Fibroblast of villous mesenchyme (primary cell): ENCODE data around the gene ZNF132. TPM values are rescaled to one million over a fixed set of nuclear protein-coding genes. Genes with fewer than 3 reads are reported as not detected.

Source experiments
- DNase-seq: peaks from one replicate; pipeline ENCODE4 v3.0.0-alpha.2; 2010; ENCODE audit warnings: low read depth
- H3K4me3 ChIP-seq: 2 replicates; pipeline ENCODE4 v1.5.1; 2011; ENCODE audit warnings: low read depth, mild to moderate bottlenecking, low read length
- small RNA-seq: library from RNA; depleted of rRNA; stranded (forward); fragments of <200 nt; gene quantifications from one replicate; pipeline ENCODE3, GENCODE V24; 2012
- total RNA-seq: library from RNA; depleted of rRNA; stranded (reverse); fragments of >200 nt; gene quantifications from 2 replicates; pipeline ENCODE4 v1.2.3, GENCODE V29; 2012
- TF ChIP-seq, protein P1 (sequence below): IDR thresholded peaks from 2 replicates; pipeline ENCODE4 v1.5.1; 2012; ENCODE audit warnings: low read depth, mild to moderate bottlenecking, low read length; ENCODE audit not compliant: insufficient read depth

ZNF132 gene
- total RNA-seq, 1 donor = 11.7 TPM

DNA sequence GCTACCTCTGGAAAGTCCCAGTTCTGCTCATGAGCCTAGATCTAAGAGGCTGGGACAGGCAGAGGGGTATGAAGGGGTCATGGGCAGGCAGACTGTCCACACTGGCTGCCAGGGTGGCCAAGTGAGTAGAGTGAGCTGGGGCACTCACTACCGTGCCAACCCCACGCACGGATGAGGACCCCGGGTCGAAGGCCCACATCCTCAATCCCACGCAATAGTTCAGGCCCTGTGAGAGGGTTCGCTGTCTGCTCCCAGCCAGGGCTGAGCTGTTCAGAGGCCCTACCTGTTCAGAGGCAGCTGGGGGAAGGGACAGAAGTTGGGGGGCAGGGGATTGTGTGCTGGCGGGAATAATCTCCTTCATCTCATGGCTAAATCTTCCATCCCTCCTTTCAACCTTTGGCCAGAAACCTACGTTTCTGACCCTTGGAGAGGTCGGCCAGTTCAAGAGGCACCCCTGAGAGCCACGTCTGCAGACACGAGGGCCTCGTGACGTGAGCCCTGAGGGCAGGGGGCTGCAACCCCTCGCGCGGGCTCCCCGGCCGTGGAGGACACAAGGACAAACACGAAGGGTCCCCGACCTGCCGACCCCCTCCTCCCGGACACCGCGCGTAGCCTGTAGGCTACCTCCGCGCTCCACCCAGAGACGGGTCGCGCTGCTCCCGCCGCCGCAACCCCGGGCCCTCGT is 53.9 kb downstream of the ZNF132 start:
- H3K4me3 ChIP-seq = peak overlapping the region; percentile 84
- TF ChIP-seq, protein P1, sequence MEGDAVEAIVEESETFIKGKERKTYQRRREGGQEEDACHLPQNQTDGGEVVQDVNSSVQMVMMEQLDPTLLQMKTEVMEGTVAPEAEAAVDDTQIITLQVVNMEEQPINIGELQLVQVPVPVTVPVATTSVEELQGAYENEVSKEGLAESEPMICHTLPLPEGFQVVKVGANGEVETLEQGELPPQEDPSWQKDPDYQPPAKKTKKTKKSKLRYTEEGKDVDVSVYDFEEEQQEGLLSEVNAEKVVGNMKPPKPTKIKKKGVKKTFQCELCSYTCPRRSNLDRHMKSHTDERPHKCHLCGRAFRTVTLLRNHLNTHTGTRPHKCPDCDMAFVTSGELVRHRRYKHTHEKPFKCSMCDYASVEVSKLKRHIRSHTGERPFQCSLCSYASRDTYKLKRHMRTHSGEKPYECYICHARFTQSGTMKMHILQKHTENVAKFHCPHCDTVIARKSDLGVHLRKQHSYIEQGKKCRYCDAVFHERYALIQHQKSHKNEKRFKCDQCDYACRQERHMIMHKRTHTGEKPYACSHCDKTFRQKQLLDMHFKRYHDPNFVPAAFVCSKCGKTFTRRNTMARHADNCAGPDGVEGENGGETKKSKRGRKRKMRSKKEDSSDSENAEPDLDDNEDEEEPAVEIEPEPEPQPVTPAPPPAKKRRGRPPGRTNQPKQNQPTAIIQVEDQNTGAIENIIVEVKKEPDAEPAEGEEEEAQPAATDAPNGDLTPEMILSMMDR = no peak
- no peak for DNase-seq

DNA sequence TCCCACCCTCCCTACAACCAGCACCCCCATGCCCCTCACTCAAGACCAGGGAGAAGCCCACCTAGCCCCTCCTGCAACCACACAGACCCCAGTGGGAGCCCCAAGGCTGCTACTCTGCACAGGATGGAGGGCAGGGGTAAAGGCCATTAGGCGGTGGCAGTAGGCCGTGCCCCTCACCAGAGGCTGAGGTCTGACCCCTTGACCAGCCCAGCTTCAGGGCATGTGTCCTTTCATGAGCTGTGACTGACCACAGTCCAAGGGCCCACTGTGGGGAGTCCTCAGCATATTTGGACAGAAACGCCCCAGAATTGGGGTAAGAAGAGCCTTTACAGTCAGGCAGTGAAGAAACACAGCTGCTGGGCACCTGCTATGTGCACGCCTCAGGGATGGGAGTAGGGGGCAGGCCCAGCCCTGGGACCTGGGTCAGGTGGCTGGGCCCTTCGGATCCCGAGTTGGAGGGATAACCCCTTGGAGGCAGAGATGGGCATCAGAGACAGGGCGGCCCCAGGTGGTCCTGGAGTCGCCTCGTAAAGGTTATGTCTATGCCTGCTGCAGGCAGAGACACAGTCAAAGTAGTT is 54.6 kb downstream of the ZNF132 start:
- no peak for DNase-seq
- TF ChIP-seq, protein P1 = no peak
- H3K4me3 ChIP-seq = peak overlapping the region; percentile 84

DNA sequence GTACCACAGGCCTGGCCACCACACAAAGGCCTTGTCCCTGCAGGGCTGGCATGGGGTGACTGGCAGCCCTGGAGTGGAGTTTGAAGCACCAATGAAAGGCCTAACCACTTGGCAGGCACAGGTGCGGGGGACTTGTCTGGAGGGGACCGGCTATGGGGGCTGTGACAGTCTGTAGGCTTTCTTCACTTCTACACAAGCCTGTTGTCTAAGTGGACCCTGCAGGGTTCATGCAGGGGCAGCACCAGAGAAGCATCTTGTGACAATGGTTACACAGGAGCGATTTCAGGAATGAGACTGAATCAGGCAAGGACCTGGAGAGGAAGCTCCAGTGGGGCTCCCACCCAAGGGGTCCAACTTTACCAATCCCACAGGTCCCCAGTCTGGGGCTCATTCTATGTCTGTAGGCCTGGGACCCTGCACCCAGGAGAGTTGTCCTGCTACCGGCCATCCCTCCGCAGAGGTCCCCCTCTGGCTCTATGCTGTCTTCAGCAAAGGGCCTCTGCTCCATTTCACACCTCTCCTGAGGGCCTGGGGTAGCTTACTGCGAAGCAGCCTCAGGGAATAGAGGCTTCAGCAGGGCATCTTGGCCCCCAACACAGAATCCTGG is 56.9 kb downstream of the ZNF132 start:
- H3K4me3 ChIP-seq = no peak overlapping the region
- TF ChIP-seq, protein P1 = no peak
- DNase-seq = no peak

Small RNA genes lying within 50 kb of the gene (small RNA-seq; reads per million reads assigned to genes)
- not detected for gene MIR4754
- gene RNU6-1337P = not detected

Other genes starting within 250 kb of the ZNF132 start
- 26.7 and 47.5 TPM in 2 replicates for gene ZNF544, start 211.2 kb downstream of the ZNF132 start, total RNA-seq
- 6.4 and 9.5 TPM in 2 replicates for gene ZNF8, start 161.2 kb downstream of the ZNF132 start, total RNA-seq
- gene ERVK3-1, start 134.8 kb downstream of the ZNF132 start, total RNA-seq = 30.6 and 34.5 TPM in 2 replicates
- 2.6 and 3.0 TPM in 2 replicates for gene ZSCAN22, start 113.2 kb downstream of the ZNF132 start, total RNA-seq
- gene A1BG, start 86.7 kb downstream of the ZNF132 start, total RNA-seq = 1.3 TPM in 2 replicates
- gene ZNF497, start 77.4 kb downstream of the ZNF132 start, total RNA-seq = 0.32 and 0.86 TPM in 2 replicates
- 1.7 and 2.9 TPM in 2 replicates for gene ZNF837, start 59.1 kb downstream of the ZNF132 start, total RNA-seq
- gene RPS5, start 52.9 kb downstream of the ZNF132 start, total RNA-seq = 1,142 and 1,183 TPM in 2 replicates
- gene RNF225, start 44.5 kb downstream of the ZNF132 start, total RNA-seq = under 0.01 TPM in 1 of 2 replicates, not detected in the other
- 18.4 and 26.3 TPM in 2 replicates for gene ZNF584, start 31.5 kb downstream of the ZNF132 start, total RNA-seq
- 10.4 and 11.6 TPM in 2 replicates for gene ZNF324B, start 11.5 kb upstream of the ZNF132 start, total RNA-seq
- gene ZNF324, start 26.9 kb upstream of the ZNF132 start, total RNA-seq = 16.8 and 17.4 TPM in 2 replicates
- 7.3 and 8.7 TPM in 2 replicates for gene ZNF446, start 36.2 kb upstream of the ZNF132 start, total RNA-seq
- 3.0 and 4.5 TPM in 2 replicates for gene SLC27A5, start 71.8 kb upstream of the ZNF132 start, total RNA-seq
- 4.7 and 6.1 TPM in 2 replicates for gene ZBTB45, start 79.7 kb upstream of the ZNF132 start, total RNA-seq
- 295 and 389 TPM in 2 replicates for gene TRIM28, start 103.9 kb upstream of the ZNF132 start, total RNA-seq
- gene CHMP2A, start 115.0 kb upstream of the ZNF132 start, total RNA-seq = 111 and 120 TPM in 2 replicates
- 78.3 and 81.6 TPM in 2 replicates for gene UBE2M, start 118.5 kb upstream of the ZNF132 start, total RNA-seq
- gene MZF1, start 133.2 kb upstream of the ZNF132 start, total RNA-seq = 15.5 and 16.1 TPM in 2 replicates